IPS-11a (cell line): ENCODE measurements around the gene SHROOM2.

Experiments used
- H3K4me3 ChIP-seq: one replicate; pipeline ENCODE4 v1.5.1; 2013; ENCODE audit warnings: low read depth, low read length, control low read depth

Gene SHROOM2

DNA sequence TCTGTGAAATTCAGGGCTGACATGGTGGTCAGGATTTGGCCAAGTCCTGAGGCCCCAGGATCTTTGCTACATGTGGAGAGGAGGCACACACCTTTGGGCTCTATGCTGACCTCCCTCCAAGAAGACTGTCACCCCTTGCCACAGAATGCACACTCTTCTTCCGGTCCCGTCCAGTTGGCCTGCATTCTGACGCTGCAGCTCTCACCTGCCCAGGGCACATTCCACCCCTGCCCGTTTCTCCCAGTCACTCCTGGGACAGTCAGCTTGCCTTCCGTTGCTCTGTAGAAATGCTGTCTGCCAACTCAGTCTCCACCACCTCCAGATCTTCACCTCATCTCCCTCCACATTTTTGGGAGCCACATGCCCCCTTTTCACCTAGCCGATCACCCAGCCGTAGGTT, 76.7 kb downstream of the SHROOM2 start:
- no peak overlapping the region for H3K4me3 ChIP-seq

DNA sequence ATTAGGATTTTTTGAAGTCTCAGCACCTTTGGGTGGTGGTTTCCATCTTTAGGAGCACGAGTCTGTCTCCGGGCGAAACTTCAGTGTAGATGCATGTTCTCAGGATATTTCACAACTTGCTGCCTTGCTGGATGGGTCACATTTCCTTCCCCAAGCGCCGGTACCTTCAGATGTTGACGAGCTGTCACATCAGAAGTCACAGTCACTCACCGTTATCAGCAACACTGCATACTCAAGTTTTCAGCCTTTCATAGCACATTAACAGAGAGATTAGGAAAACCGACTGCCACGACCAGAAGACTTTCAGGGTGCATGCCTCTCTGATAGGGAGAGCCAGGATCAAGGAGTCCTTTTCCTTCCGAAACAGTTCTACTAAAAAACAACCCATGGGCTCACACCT, 77.8 kb downstream of the SHROOM2 start:
- no peak overlapping the region for H3K4me3 ChIP-seq

DNA sequence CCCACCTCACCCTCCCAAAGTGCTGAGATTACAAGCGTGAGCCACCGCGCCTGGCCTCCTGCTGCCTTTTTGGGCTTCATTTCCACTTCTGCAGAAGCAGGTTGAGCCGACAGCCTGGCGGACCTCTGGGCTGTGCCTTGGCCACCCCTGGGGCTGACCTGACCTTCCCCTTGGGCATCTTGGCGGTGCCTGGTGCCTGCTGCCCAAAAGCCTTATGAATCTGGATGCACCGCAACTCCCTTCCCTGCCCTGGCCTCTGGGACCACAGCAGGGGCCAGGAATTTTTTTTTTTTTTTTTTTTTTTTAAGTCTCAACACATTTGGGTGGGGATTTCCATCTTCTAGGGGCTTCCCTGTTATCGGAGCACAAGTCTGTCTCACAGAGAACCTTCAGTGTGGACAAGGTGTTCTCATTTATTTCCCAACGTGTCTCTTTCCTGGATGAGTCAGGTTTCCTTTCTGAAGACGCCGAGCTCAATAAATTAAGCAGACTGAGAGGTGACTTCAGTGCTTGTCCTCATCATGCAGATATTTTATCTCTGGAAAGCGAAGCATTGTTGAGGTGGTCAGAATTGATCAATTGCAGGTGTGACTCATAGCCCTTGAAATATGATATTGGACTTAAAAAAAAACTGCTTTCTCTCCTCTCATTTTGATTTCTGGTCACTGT, 79.7 kb downstream of the SHROOM2 start:
- H3K4me3 ChIP-seq = no peak overlapping the region

DNA sequence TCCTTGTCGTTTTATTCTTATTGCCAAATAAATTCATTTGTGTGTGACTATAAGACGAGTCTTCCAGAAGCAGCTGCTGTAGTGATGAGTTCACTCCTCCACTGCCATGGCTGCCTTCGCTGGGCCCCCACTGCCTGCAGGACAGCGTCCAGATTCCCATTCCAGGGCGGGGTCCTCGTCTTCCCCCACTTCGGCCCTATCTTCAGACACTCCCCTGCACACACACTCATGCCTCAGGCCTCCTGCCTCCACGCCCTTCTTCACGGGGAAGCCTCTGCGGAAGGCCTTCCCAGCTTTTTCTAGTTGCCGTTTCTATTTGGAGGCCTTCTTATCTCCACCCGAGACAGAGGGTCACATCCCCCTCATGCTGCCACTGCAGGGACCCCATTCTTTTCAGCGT, 80.4 kb downstream of the SHROOM2 start:
- H3K4me3 ChIP-seq = no peak overlapping the region

DNA sequence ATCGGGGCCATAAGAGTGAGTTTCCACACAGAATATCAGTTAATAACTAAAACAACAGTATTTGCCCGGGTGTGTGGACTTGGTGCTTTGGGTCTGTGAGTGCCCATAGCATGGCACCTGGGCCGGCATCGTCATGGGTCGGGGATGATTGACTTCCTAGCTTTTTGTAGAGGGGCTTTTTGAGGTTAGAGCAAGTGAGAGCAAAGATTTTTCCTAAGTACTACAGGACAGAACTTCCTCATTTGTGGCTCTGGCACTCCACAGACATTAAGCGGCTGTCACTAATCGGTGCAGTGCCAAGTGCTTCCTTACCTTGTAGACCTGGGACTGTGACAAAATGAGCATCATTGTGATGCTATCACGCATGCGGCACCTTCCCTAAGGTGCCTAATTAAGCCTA, 81.0 kb downstream of the SHROOM2 start:
- H3K4me3 ChIP-seq = no peak overlapping the region

DNA sequence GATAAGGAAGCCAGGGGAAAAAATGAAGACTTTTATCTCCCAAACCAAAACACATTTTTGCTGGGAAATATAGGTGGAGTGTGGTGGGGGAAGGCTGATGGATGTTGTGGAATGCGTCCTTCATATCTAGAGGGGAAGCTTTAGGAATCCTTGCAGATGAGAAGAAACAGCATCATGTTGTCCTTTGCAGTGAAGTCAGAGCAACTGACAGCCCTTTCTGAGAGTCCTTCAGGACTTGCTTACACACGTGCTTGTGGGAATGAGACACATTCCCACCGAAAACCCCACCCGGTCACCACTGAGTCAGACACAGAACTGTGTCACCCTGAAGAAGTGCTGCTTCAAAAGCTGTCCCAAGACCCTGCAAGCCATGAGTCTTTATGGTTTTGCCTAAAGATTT, 81.5 kb downstream of the SHROOM2 start:
- no peak overlapping the region for H3K4me3 ChIP-seq

DNA sequence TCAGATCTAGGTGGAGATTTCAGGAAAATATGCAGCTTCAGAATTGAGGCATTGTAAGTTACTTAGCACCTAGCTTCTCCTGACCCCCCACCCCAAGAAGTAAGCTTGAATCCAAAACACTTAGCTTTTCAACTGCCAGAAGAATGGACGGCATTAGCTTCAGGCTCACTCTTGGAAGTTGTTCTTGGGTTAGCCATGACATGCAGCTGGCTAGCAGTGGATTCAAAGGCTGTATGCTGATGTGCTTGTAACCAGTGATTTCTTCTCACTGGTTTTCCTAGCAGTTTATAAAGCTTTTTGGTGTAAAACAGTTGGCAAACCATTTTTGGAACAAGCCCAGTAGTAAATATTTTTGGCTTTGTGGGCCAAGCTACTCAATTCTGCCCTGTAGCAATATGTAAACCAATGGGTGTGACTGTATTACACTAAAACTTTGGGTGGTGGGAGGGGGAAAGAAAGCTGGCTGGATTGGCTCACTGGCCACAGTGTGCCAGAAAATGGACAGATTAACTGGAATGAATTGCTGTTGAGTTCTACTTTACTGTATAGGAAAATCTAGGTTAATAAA, 85.6 kb downstream of the SHROOM2 start:
- no peak overlapping the region for H3K4me3 ChIP-seq

DNA sequence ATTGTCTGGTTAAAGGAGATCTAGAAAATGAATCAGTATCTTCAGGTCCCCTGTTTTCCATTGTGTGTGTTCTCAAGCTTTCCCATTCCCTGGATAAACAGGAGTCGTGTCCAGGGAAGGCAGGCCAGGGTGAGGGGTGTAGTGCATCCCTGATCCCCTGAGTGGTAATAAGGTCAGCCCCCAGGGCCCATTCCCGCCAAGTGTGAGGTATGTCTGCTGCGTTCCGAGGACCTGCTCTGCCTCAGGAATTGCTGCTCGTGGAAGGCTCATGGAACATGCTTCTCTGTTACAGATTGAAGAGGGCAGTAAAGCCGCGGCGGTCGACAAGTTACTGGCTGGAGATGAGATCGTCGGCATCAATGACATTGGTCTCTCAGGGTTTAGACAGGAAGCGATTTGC, 87.1 kb downstream of the SHROOM2 start:
- no peak overlapping the region for H3K4me3 ChIP-seq

DNA sequence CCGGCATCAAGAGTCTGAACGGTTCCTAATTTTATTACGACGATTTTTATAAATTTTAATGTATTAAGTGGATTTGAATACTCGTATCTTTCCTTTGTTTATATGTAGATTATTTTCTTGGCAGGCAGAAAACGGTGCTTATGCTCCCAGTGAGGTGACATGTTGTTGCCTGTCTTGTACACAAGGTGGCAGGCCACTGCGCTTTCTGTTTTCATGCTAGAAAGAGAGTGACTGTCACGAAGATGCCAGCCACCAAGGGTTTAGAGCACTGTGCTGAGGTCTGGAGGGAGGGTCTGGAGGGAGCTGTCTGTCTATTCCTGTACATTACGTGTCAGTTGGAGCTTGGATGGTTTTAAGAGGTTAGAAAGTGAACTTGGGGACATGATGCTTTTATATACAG, 87.7 kb downstream of the SHROOM2 start:
- no peak overlapping the region for H3K4me3 ChIP-seq

DNA sequence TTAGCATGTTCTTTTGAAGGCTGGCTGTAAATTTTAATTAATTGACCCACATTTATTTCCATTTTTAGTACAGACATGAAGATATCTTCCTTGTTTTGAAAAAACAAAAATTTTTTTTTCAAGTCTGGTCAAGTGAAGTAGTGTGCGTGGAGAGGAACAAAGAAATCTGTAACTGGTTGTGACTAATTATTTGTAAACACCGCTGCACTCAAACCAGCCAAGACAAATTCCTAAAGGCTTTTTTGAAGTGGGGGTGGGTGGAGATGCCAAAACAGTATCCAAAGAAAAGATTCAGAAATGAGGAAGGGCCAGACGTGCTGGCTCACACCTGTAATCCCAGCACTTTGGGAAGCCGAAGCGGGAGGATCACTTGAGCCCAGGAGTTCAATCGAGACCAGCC, 88.3 kb downstream of the SHROOM2 start:
- H3K4me3 ChIP-seq = no peak overlapping the region

DNA sequence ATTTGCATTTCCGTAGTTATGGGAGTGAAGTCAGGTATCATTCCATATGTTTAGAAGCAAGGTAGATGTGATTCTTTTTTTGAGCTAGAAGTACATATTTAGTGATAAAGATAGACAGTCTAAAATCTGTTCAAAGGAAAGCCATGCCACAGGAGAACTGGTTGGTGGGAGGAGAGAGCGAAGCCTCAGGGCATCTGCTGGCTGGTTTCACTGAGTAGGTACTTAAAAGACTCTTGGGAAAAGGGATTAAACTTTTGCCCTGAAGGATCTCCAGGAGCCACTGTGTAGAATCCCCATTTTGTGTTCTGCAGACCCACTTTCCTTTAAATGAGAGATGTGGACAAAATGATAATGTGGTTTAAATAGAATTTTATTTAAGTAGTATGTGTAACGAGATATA, 89.6 kb downstream of the SHROOM2 start:
- no peak overlapping the region for H3K4me3 ChIP-seq

DNA sequence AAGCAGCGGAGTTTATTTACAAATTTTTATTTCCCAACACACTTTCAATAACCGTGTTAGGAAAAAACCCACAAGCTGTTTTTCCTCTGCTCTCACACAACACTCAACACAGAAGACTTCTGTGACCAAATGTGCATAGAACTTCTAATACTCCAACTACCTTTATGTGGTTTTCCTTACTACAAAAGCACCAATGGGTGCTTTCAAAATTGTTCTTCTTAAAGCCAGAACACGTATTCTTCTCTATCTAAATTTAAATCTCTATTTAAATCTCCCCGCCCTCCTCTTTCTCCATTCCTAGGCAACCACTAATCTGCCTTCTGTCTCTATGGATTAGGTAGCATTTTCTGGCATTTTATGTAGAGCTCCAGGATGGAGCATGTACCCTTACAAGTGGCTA, 90.0 kb downstream of the SHROOM2 start:
- H3K4me3 ChIP-seq = no peak overlapping the region

DNA sequence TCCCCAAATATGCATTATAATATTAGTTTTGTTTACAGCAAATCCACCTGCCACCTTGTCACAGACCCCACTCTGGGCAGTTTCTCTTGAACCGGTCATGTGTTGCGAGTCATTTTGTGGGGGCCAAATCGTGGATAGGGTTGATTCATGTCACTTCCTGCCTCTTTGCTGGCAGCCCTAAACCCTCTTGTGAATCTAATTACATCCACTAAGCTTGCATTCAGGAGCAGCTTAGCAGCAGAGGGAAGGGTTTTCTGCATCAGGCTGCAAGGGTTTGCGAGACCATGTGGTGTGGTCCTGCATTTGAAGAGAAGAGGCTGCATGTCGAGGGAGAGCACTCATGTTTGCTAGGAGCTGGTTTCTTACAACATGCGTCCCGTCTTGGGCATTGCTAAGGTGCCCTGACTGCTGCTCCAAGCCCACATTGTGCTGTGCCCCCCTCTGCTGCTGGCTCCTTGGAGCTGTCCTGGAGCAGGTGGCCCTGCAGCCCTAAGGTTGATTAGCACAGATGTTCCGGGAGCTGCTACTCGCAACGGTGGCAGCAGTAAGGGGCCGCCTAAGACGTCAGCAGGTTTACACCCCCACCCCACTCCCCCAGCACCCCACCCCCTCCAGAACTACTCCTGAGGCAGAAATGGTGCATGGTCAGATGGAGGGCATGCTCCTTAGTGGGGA, 92.1 kb downstream of the SHROOM2 start:
- no peak overlapping the region for H3K4me3 ChIP-seq

DNA sequence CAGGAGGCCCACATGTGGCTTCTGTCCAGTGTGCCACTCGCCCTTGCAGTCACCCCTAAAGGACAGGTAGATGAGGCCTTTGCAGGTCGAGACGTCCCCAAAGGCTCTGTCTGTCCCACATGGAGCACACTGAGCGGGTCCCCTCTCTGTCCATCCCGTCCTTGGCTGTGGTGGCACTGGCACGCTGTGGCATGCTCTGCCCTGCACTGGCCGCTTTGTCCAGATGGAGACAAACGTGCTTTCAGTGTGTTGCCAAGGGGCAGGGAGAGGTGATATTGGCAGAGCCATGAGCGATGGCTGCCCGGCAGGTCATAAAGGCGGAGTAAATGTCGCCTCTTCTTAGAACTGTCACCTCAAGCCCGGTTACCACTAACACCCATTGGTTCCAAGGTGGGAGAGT, 94.0 kb downstream of the SHROOM2 start:
- no peak overlapping the region for H3K4me3 ChIP-seq

DNA sequence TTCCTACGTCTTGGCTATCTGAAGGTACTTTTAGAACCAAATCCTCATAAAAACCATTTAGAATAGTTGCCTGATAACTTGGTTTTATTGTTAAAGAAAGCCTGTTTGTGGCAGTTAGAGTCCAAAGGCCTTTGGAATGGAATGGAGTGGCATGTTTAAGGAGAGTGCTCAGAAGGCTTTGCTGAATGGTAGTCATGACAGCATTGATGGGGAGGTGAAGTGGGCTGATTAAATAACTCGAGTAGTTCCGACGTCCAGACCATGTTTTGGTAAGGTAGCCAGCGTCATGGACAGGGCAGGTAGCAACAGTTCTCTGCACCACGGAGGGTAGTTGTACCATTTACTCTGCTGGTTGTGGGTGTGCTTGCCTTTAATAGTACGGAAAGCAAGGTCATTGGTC, 94.6 kb downstream of the SHROOM2 start:
- no peak overlapping the region for H3K4me3 ChIP-seq

DNA sequence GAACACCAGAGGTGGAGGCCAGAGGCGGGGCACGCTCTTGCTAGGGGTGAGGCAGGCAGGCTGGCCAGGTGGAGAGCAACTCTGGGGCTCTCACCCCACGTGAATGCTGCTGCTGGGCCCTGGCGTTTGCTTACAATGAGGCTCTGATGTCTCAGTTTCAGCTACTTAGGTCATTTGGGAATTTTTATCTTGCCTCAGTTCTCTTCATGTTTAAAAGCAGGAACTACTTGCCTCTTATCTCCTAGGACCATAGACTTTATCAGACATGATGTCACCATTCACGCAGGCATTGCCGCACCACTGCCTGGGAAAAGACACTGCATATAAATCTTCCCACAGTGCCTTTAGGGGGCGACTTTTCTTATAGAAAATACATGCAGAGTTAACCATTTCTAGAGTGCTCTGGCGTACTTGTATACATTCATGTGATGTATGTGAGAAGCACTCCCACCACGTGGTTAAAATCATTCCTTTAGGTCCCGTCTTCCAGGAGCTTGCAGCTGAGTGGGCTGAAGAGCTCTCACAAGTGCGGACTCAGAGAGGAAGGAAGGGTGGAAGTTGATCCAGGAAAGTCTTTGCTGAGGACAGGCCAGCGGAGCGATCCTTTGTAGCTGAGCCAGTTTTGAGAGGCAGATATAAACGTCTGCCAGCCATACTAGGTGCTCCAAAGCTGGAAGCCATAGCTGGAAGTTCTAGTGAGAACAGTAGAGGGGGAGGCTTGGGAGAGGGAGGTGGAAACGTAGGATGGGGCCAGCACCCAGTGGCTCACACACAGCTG, 96.6 kb downstream of the SHROOM2 start:
- H3K4me3 ChIP-seq = no peak overlapping the region

DNA sequence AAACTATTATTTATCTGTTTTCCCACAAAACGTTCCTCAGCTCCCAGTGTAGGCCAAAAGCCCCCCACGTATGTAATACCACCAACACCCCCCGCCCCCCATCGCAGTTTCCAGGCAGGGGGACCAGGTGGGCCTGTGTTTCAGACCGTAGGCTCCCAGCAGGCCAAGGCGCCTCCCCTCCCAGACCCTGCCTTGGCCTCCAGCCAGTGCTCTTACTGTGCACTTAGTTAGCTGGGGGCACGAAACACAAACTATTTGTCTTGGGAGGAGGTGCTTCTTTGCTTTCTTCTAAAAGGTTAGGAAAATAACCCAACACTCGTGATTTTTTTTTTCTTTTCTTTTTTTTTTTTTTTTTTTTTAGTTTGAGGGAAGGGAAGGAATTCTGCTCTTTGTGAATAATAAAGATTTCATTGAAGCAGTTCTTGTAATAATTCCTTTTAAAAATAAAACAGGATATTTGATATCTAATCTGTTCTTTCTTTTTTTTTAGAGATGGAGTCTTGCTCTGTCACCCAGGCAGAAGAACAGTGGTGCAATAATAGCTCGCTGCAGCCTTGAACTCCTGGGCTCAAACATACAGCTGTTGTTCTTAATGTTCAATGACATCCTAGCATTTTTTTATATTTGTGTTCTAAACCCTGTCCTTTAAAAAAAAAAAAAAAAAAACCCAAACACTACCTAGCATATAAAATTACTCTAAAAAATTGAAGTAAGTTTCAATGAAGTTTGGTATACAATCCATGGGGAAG, 98.0 kb downstream of the SHROOM2 start:
- no peak overlapping the region for H3K4me3 ChIP-seq

DNA sequence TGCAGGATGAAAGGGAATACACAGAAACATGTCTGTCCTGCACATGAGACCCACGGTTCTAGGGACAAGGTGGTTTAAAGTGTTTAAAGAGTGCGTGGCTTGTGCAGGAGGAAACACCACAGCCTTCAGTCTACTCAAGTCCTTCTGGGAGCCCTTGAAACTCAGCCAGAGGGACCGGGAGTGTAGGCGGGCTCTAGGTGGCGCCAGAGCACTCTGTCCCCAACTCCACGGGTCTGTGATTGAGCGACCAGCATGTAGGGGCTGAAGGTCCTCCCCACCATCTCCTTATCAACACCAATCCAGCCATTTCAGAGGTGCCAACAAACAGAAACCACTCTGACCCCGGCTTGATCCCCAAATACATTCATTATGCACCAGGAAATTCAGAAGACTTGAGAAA, 98.9 kb downstream of the SHROOM2 start:
- no peak overlapping the region for H3K4me3 ChIP-seq

DNA sequence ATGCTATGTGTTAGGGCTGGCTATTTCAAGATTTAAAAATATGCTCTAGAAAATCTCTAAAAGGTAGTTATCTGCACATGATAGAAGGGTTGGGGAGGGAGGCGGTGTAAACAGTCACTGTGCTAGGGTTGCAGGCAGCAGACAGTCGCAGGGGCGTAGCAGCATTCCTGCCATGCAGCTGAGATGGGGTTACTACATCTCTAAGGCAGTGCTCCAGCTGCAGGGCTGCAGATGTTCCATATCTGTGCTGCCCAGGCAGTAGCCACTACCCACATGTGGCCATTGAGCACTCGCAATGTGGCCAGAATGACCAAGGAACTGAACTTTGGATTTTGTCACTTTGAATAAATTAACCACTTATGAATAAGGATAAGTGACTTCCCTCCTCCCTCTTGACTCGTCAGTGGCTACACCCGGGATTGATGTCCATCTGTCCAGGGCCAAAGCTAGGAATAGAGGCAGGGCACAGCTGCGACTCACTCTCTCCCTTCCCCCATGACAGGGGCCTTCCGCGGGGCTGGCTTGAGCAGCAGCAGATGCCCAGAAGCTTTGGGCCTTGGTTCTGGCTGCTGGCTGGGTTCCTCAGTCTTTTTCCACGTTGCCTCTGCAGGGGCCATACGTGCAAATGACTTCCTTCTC, 101.5 kb downstream of the SHROOM2 start:
- H3K4me3 ChIP-seq = no peak overlapping the region

DNA sequence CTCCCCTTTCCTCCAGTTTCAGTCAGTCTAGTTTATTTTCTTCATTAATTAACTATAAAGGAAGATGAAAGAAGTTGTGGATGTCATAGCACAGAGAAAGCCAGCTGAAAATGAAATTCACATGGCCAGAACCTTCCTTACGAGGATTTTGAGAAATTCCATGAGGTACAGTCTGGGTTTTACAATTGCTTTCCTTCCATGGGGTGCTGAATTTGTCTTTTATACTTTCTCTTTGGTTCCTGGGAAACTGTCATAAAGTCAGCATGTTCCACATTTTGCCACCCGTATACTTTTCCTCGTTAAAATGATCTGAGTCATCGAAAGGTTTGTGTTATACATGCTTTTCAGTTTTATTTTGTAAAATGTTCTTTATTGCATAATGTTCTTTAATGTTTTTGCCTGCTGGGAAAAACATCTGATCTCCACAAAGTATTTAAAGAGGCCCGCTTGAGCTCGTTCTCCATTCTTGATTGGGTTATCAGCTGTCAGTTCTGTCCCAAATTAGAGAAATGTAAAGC, 102.8 kb downstream of the SHROOM2 start:
- no peak overlapping the region for H3K4me3 ChIP-seq
